Stimulated activated CD8-positive, alpha-beta memory T cell treated with anti-CD3 and anti-CD28 coated beads, Interleukin-15, amount 100 ng/mL, for 4 hours (primary cell): Measurements from ENCODE around the gene GSKIP.

Experiments used
- DNase-seq, 2 donors: peaks; one replicate each; pipeline ENCODE4 v3.0.0-alpha.2; 2020; ENCODE audit warnings: low read depth in 2 of 2

The GSKIP gene

GRCh38 chr14:96417254-96417653 lies 53.9 kb downstream of the GSKIP start:
- no peak for DNase-seq

DNA sequence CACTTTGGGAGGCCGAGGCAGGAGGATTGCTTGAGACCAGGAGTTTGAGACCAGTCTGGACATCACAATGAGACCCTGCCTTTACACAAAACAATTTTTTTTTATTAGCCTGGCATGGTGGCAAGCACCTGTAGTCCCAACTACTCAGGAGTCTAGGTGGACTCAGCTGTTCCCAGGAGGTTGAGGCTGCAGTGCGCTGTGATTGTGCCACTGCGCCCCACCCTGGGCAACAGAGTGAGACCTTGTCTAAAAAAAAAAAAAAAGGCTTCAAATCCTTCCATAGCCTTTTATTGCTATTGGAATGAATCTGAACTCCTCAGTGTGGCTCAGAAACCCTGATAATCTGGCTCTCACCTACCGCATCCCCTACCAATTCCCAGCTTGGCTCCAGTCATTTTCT lies 54.7 kb downstream of the GSKIP start:
- no peak for DNase-seq

GRCh38 chr14:96421236-96421635 lies 57.9 kb downstream of the GSKIP start:
- DNase-seq: no peak

- DNase-seq: no peak
These were observed 59.7 kb downstream of the GSKIP start for GRCh38 chr14:96422992-96423391.

- DNase-seq: no peak
These were observed 60.3 kb downstream of the GSKIP start for GRCh38 chr14:96423446-96424108.

- no peak for DNase-seq
These were observed 61.0 kb downstream of the GSKIP start for GRCh38 chr14:96424109-96424989.

- DNase-seq: no peak
These were observed 70.7 kb downstream of the GSKIP start for GRCh38 chr14:96434040-96434439.
